Measurements from ENCODE around the gene CPED1. TPM values are rescaled to one million over a fixed set of nuclear protein-coding genes. Genes with fewer than 3 reads are reported as not detected.
A peak's percentile ranks its signal among the peaks of the same experiment; 100 is the strongest.

The CPED1 gene
- total RNA-seq, 1 donor from 2014 or later: 27.3 TPM

- Histone ChIP-seq H3K36me3 (no peaks in the 10 kb centered on the region), H3K27me3 (no peaks in the 10 kb centered on the region), H3K4me3 (no peak overlapping the region), H3K9me3 (no peaks in the 10 kb centered on the region), H3K27ac (no peak overlapping the region), H3K4me1 (no peaks in the 10 kb centered on the region)
- no peak for DNase-seq (ENCODE audit: extremely low spot score in 2 of 2)
- TF ChIP-seq POLR2AphosphoS5 (IDR thresholded peaks at IDR 0.05; ENCODE audit: insufficient read depth in 1 of 2, low read depth in 1 of 2) (no peak), POLR2A (IDR thresholded peaks at IDR 0.05) (no peak), CTCF (IDR thresholded peaks at IDR 0.05) (no peak)
- intact Hi-C loops (cut with DNase I): no loop called here
Observed at GRCh38 chr7:121079425-121080169, 91.1 kb downstream of the CPED1 start.

DNA sequence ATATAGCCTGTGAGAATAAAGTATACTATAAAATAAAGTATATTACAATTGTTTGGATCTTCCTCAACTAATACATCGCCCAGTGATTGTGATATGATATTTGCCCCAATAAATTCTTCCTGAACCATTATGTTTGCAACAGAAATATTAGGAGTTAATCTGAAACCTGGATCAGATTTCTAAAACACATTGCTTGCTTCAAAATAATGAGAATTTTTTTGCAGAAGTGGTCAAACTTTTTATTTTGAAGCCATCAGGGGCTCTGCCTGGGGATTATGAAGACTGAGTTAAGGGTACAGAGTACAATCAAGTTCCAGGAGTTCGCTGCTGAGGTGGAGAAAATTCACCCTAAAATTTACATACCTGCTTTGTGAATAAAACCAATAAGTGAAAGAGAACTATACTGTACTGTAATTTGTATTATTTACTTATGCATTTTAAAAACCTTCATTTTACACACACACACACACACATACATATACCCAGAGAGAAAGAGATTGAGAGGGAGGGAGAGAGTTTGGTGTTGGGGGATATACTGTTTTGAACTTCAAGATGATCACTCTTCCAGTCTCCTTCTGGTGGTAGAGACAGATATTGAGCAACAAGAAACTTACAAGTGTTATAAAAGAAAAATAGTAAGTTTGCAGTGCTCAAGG, 91.9 kb downstream of the CPED1 start:
- Histone ChIP-seq H3K27me3 (no peaks in the 10 kb centered on the region), H3K9me3 (no peaks in the 10 kb centered on the region), H3K27ac (no peak overlapping the region), H3K36me3 (no peaks in the 10 kb centered on the region), H3K4me1 (peaks cover under 1% of the 10 kb centered on the region), H3K4me3 (no peak overlapping the region)
- intact Hi-C loops (cut with DNase I): no loop called here
- TF ChIP-seq POLR2AphosphoS5 (IDR thresholded peaks at IDR 0.05; ENCODE audit: insufficient read depth in 1 of 2, low read depth in 1 of 2) (no peak), POLR2A (IDR thresholded peaks at IDR 0.05) (no peak), CTCF (IDR thresholded peaks at IDR 0.05) (no peak)
- no peak for DNase-seq (ENCODE audit: extremely low spot score in 2 of 2)

DNA sequence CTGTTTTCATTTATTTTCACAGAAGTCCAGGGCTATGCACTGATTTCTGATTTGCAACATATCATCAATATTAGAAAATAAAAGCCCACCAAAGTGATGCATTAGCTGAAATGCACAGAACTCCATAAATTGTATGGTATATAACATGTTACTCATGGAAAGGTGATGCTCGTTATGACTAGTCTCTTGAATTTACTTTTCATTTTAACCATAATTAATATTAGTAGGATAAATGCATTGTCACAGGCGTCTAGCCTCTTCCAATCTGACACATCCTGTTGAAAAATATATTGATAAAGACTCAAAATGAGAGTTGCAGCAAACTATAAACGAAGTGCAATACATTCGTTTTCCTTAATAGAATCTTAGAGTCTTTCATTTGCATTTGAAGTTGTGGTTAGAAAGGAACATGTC, 92.4 kb downstream of the CPED1 start:
- no peaks in the 10 kb centered on the region for H3K9me3 ChIP-seq
- peaks cover 6% of the 10 kb centered on the region for H3K4me1 ChIP-seq
- H3K27ac ChIP-seq: no peak overlapping the region
- no peak overlapping the region for H3K4me3 ChIP-seq
- no peaks in the 10 kb centered on the region for H3K36me3 ChIP-seq
- TF ChIP-seq POLR2AphosphoS5 (IDR thresholded peaks at IDR 0.05; ENCODE audit: insufficient read depth in 1 of 2, low read depth in 1 of 2): no peak
- no peak for TF ChIP-seq CTCF (IDR thresholded peaks at IDR 0.05)
- TF ChIP-seq POLR2A (IDR thresholded peaks at IDR 0.05): no peak
- intact Hi-C loops (cut with DNase I): loop anchor here (1.0 kb wide), 1 partner anchor 93 kb away; the partner anchor contains the start of gene CPED1
- H3K27me3 ChIP-seq: no peaks in the 10 kb centered on the region
- no peak for DNase-seq (ENCODE audit: extremely low spot score in 2 of 2)

DNA sequence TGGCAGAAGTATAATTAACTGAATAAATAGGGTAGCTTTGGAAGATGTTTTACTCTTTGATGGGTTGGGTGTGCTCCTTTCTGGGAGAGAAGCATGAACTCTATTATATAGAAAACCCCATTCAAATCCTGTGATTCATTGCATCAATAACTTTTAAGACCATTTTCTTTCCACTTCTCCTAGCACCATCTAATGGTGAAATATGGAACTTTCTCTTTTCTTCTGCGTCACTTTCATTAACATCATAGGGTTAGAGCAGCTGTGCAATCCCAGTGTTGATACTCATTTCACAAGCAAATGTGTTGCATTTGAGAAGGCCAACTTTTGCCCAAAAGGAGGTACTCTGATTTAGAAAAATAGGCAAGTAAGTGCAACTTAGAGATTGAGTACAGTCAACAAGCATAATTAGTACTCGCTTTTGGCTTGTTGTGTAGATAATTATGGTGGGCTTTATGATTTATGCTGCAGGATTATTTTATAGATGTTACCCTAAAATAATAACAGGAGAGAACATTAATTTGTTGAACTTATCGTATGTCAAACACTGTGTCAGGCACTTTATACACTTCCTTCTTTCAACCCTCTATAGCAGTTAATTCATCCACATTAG, 92.9 kb downstream of the CPED1 start:
- no peaks in the 10 kb centered on the region for H3K27me3 ChIP-seq
- TF ChIP-seq POLR2A (IDR thresholded peaks at IDR 0.05): no peak
- TF ChIP-seq CTCF (IDR thresholded peaks at IDR 0.05): peak; percentile 28 to 74 (median 65)
- TF ChIP-seq POLR2AphosphoS5 (IDR thresholded peaks at IDR 0.05; ENCODE audit: insufficient read depth in 1 of 2, low read depth in 1 of 2): peak in 1 of 2 donors; percentile 47
- H3K27ac ChIP-seq: no peak overlapping the region
- H3K9me3 ChIP-seq: no peaks in the 10 kb centered on the region
- intact Hi-C loops (cut with DNase I): loop anchor here (1.0 kb wide), 1 partner anchor 93 kb away; the partner anchor contains the start of gene CPED1
- H3K4me1 ChIP-seq: peaks cover 11% of the 10 kb centered on the region
- no peaks in the 10 kb centered on the region for H3K36me3 ChIP-seq
- no peak overlapping the region for H3K4me3 ChIP-seq
- DNase-seq (ENCODE audit: extremely low spot score in 2 of 2): no peak

All from vagina (tissue), 2 donors.